ENCODE results near the gene BAZ1B. TPM values are rescaled to one million over a fixed set of nuclear protein-coding genes. Genes with fewer than 3 reads are reported as not detected.

BAZ1B gene
- total and polyA plus RNA-seq, 9 of the 15 experiments (the other 6 are each of a cell fraction or from before 2014, with no cell fraction given): 15.0 to 134 (median 79.5) TPM

- TF ChIP-seq ZBTB7A (IDR thresholded peaks at IDR 0.05; ENCODE audit: borderline replicate concordance, control insufficient read depth, low read depth, low read length): no peak
Observed at GRCh38 chr7:73448609-73449008, 73.5 kb downstream of the BAZ1B start (continued).

DNA sequence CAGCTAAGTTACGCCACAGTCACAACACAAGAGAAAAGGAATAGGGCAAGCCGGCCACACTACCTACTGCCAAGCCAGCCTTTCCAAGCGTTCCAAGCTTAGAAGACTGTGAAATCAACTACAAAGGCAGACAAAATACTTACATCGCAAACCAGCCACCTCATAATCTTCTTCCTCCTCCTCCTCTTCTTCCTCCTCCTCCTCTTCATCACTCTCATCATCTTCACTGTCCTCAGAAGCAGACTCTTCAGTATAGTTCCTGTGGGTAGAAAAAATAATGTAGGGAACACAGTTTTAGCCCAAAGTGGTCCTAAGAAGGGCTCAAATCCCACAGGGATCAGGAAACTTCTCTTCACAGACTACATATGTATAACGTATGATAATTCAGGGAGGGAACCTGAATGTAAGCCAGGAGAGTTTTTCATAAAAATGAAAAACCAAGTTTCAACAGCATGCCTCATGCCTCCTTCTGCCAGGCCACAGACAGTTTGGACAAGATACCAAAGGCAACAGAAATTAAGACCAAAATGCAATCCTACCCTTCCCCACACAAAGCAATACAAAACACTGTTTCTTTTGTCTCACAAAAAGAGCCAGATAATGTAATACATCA lies 74.9 kb downstream of the BAZ1B start:
- no peak for ATAC-seq
- in situ Hi-C loops (cut with MboI) (loop anchor here (10.0 to 25.0 kb wide), 2 partner anchors 502 to 1940 kb away; partner anchors contain the start of gene TRIM73), intact Hi-C loops (cut with micrococcal nuclease) (no loop called here)
- Histone ChIP-seq H3K4me3 (no peak overlapping the region), H3K79me2 (ENCODE audit: control insufficient read depth, insufficient read depth, low read length) (peaks cover 12% of the 10 kb centered on the region; the same call in 2 of the 3 replicates), H2AFZ (ENCODE audit: low read depth, low read length) (no peak overlapping the region), H3K36me3 (ENCODE audit: control insufficient read depth, insufficient read depth, low read length) (peaks cover 100% of the 10 kb centered on the region), H3K9ac (ENCODE audit: insufficient read depth in 1 of 2, low read depth in 2 of 2, low read length in 2 of 2) (no peak overlapping the region), H3K9me1 (ENCODE audit: control insufficient read depth, insufficient read depth, low read length) (no peaks in the 10 kb centered on the region), H3K4me1 (replicated peaks in 1 of 2; ENCODE audit: control insufficient read depth in 2 of 2, insufficient read depth in 2 of 2, low read length in 2 of 2) (no peaks in the 10 kb centered on the region), H3K27ac (ENCODE audit: extremely low read depth, low read depth, low read length) (no peak overlapping the region), H3K4me2 (ENCODE audit: insufficient read depth, low read length) (no peak overlapping the region), H3K9me3 (replicated peaks; ENCODE audit: control insufficient read depth, insufficient read depth, low read depth, low read length) (no peaks in the 10 kb centered on the region), H4K20me1 (replicated peaks; ENCODE audit: control insufficient read depth, insufficient read depth, low read length) (peaks cover 7% of the 10 kb centered on the region; the same call in 1 of the 2 replicates), H3K27me3 (ENCODE audit: control insufficient read depth in 2 of 2, insufficient read depth in 2 of 2, low read length in 2 of 2) (no peaks in the 10 kb centered on the region)
- POLR2A ChIA-PET: no interaction called here
- WGBS (ENCODE audit: insufficient coverage, low coverage, missing lambda C conversion rate): 90% methylated on average over 5 of the region's 5 CpGs
- CTCF ChIA-PET (ENCODE audit: low intra/inter-chr PET ratio): interaction anchor here (0.6 kb wide), 1 partner anchor 693 kb away, joined by 4 read pairs; no protein-coding TSS in a partner anchor
- TF ChIP-seq, protein P1, sequence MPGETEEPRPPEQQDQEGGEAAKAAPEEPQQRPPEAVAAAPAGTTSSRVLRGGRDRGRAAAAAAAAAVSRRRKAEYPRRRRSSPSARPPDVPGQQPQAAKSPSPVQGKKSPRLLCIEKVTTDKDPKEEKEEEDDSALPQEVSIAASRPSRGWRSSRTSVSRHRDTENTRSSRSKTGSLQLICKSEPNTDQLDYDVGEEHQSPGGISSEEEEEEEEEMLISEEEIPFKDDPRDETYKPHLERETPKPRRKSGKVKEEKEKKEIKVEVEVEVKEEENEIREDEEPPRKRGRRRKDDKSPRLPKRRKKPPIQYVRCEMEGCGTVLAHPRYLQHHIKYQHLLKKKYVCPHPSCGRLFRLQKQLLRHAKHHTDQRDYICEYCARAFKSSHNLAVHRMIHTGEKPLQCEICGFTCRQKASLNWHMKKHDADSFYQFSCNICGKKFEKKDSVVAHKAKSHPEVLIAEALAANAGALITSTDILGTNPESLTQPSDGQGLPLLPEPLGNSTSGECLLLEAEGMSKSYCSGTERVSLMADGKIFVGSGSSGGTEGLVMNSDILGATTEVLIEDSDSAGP (CRISPR knock-in tag; IDR thresholded peaks at IDR 0.05): no peak
- TF ChIP-seq HDAC1 (IDR thresholded peaks at IDR 0.05): no peak
- TF ChIP-seq FOSL1 (tag; conservative IDR thresholded peaks at IDR 0.05): no peak
- TF ChIP-seq BRF2 (IDR thresholded peaks at IDR 0.05; ENCODE audit: borderline replicate concordance, insufficient read depth, insufficient read length): no peak
- TF ChIP-seq MAFK (IDR thresholded peaks at IDR 0.05; ENCODE audit: low read length): no peak
- TF ChIP-seq ZNF445 (CRISPR knock-in tag; IDR thresholded peaks at IDR 0.05; ENCODE audit: low read depth): no peak
- no peak for TF ChIP-seq DDX20 (tag; IDR thresholded peaks at IDR 0.05; ENCODE audit: low read depth)
- no peak for TF ChIP-seq FOXA3 (CRISPR knock-in tag; conservative IDR thresholded peaks at IDR 0.05 in 1 of 2, IDR thresholded peaks at IDR 0.05 in 1 of 2)
- TF ChIP-seq ZKSCAN1 (IDR thresholded peaks at IDR 0.05; ENCODE audit: low read depth, low read length): no peak
- TF ChIP-seq, protein P2, sequence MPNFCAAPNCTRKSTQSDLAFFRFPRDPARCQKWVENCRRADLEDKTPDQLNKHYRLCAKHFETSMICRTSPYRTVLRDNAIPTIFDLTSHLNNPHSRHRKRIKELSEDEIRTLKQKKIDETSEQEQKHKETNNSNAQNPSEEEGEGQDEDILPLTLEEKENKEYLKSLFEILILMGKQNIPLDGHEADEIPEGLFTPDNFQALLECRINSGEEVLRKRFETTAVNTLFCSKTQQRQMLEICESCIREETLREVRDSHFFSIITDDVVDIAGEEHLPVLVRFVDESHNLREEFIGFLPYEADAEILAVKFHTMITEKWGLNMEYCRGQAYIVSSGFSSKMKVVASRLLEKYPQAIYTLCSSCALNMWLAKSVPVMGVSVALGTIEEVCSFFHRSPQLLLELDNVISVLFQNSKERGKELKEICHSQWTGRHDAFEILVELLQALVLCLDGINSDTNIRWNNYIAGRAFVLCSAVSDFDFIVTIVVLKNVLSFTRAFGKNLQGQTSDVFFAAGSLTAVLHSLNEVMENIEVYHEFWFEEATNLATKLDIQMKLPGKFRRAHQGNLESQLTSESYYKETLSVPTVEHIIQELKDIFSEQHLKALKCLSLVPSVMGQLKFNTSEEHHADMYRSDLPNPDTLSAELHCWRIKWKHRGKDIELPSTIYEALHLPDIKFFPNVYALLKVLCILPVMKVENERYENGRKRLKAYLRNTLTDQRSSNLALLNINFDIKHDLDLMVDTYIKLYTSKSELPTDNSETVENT (CRISPR knock-in tag; IDR thresholded peaks at IDR 0.05): no peak
- no peak for TF ChIP-seq SOX6 (IDR thresholded peaks at IDR 0.05)
- no peak for DNase-seq (ENCODE audit: extremely low read depth in 1 of 4, low spot score in 3 of 4)
- FAIRE-seq: no peak
- no TSS peak for BruUV-seq (replicated peaks)
